ENCODE measurements around the gene SP2. TPM values are rescaled to one million over a fixed set of nuclear protein-coding genes. Genes with fewer than 3 reads are reported as not detected.

Gene SP2
- total and polyA plus RNA-seq, 2 donors from 2014 or later: 9.0 to 23.6 TPM

- no peak overlapping the region for H3K9ac ChIP-seq (ENCODE audit: low read length in 3 of 3)
- FAIRE-seq: no peak
Measured at GRCh38 chr17:47902039-47902744, 6.2 kb downstream of the SP2 start.

DNA sequence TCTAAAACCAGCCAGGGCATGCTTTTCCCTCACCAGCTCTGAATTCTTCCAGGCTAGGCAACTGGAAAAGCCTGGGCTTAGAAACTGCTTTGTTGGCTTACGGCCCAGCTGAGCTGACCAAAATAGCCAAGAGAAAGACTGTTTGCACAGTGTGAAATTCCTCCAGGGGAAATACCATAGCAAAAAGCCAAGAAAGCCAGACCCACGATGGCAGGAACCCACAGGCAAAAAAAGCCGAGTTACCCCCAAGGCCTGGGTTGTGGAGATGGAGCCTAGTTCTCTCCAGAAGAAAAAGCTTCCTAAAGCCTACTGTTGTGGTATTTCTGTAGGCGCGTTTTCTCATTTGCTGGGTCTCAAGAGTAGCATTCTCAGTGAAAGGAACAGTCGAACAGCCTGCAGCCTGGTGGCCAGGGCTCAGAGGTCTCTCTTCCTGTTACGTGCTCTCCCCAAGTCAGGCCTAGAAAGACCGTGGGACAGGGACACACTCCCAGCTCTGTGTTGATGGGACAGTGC is 9.2 kb downstream of the SP2 start:
- H3K9me3 ChIP-seq (ENCODE audit: control insufficient read depth in 2 of 3, insufficient read depth in 1 of 3, low read length in 3 of 3): no peaks in the 10 kb centered on the region
- H3K27ac ChIP-seq (ENCODE audit: low read depth in 2 of 2, low read length in 2 of 2): peak overlapping the region; percentile 87 to 88
- TF ChIP-seq, protein P1, sequence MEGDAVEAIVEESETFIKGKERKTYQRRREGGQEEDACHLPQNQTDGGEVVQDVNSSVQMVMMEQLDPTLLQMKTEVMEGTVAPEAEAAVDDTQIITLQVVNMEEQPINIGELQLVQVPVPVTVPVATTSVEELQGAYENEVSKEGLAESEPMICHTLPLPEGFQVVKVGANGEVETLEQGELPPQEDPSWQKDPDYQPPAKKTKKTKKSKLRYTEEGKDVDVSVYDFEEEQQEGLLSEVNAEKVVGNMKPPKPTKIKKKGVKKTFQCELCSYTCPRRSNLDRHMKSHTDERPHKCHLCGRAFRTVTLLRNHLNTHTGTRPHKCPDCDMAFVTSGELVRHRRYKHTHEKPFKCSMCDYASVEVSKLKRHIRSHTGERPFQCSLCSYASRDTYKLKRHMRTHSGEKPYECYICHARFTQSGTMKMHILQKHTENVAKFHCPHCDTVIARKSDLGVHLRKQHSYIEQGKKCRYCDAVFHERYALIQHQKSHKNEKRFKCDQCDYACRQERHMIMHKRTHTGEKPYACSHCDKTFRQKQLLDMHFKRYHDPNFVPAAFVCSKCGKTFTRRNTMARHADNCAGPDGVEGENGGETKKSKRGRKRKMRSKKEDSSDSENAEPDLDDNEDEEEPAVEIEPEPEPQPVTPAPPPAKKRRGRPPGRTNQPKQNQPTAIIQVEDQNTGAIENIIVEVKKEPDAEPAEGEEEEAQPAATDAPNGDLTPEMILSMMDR (IDR thresholded peaks at IDR 0.05; ENCODE audit: borderline replicate concordance, extremely low read depth, insufficient read depth): no peak
- DNase-seq (peak in 2 of 5 donors; percentile 37 to 85), FAIRE-seq (peak; percentile 11)
- peak overlapping the region in 1 of 3 donors; percentile 10 for H3K4me3 ChIP-seq (ENCODE audit: low read length in 3 of 3)
- peak overlapping the region in 1 of 3 donors; percentile 57 for H3K9ac ChIP-seq (ENCODE audit: low read length in 3 of 3)
- H3K36me3 ChIP-seq (ENCODE audit: control insufficient read depth in 2 of 3, insufficient read depth in 3 of 3, low read length in 3 of 3): no peaks in the 10 kb centered on the region
- H3K27me3 ChIP-seq (ENCODE audit: control insufficient read depth, insufficient read depth, low read length): no peaks in the 10 kb centered on the region
- peaks cover 0 to 30% (median 20%) of the 10 kb centered on the region in 3 donors for H3K4me1 ChIP-seq (ENCODE audit: control insufficient read depth in 2 of 3, insufficient read depth in 2 of 3, low read depth in 1 of 3, low read length in 3 of 3)
- intact Hi-C loops (cut with DNase I): no loop called here

More at GRCh38 chr17:47902039-47902744, 6.2 kb downstream of the SP2 start:
- no peak overlapping the region for H3K27ac ChIP-seq (ENCODE audit: low read depth in 2 of 2, low read length in 2 of 2)
- no peaks in the 10 kb centered on the region for H3K9me3 ChIP-seq (ENCODE audit: control insufficient read depth in 2 of 3, insufficient read depth in 1 of 3, low read length in 3 of 3)
- H3K27me3 ChIP-seq (ENCODE audit: control insufficient read depth, insufficient read depth, low read length): no peaks in the 10 kb centered on the region
- H3K36me3 ChIP-seq (ENCODE audit: control insufficient read depth in 2 of 3, insufficient read depth in 3 of 3, low read length in 3 of 3): peaks cover 0 to 4% (median 0%) of the 10 kb centered on the region in 3 donors
- intact Hi-C loops (cut with DNase I): no loop called here
- no peak overlapping the region for H3K4me3 ChIP-seq (ENCODE audit: low read length in 3 of 3)
- TF ChIP-seq, protein P1 (IDR thresholded peaks at IDR 0.05; ENCODE audit: borderline replicate concordance, extremely low read depth, insufficient read depth): no peak
- H3K4me1 ChIP-seq (ENCODE audit: control insufficient read depth in 2 of 3, insufficient read depth in 2 of 3, low read depth in 1 of 3, low read length in 3 of 3): peaks cover 1 to 32% (median 27%) of the 10 kb centered on the region in 3 donors
- DNase-seq: no peak

DNA sequence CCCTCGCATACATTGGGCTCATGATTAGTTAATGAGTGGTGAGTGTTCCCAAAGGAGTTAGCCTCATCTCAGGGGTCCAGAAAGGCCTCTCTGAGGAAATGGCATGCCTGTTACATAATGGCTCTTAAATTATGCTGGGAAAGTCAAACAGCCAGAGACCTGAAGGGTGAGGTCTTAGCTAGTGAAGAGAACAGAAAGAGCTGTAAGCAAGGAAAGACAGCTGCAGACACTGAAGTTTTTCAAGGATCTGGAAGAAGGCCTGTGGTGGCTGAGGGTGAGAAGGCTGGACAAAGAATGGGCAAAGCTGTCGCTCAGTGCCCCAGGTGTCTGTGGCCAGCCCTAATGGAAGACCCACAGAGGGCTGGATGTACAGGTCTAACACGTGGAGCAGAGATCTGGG is 10.4 kb downstream of the SP2 start:
- no peak for FAIRE-seq
- H3K9me3 ChIP-seq (ENCODE audit: control insufficient read depth in 2 of 3, insufficient read depth in 1 of 3, low read length in 3 of 3): no peaks in the 10 kb centered on the region

More for the DNA sequence above, 10.4 kb downstream of the SP2 start:
- intact Hi-C loops (cut with DNase I): no loop called here
- Histone ChIP-seq H3K27ac (ENCODE audit: low read depth in 2 of 2, low read length in 2 of 2) (peak overlapping the region; percentile 72 to 87), H3K36me3 (ENCODE audit: control insufficient read depth in 2 of 3, insufficient read depth in 3 of 3, low read length in 3 of 3) (no peaks in the 10 kb centered on the region), H3K4me1 (ENCODE audit: control insufficient read depth in 2 of 3, insufficient read depth in 2 of 3, low read depth in 1 of 3, low read length in 3 of 3) (peaks cover 0 to 30% (median 20%) of the 10 kb centered on the region in 3 donors), H3K27me3 (ENCODE audit: control insufficient read depth, insufficient read depth, low read length) (no peaks in the 10 kb centered on the region), H3K4me3 (ENCODE audit: low read length in 3 of 3) (no peak overlapping the region), H3K9ac (ENCODE audit: low read length in 3 of 3) (peak overlapping the region in 1 of 3 donors; percentile 22)
- no peak for DNase-seq
- TF ChIP-seq, protein P1 (IDR thresholded peaks at IDR 0.05; ENCODE audit: borderline replicate concordance, extremely low read depth, insufficient read depth): no peak

All from kidney (tissue), 14 donors.